Measurements from ENCODE around the gene NELL1.
A peak's percentile ranks its signal among the peaks of the same experiment; 100 is the strongest.

The NELL1 gene

DNA sequence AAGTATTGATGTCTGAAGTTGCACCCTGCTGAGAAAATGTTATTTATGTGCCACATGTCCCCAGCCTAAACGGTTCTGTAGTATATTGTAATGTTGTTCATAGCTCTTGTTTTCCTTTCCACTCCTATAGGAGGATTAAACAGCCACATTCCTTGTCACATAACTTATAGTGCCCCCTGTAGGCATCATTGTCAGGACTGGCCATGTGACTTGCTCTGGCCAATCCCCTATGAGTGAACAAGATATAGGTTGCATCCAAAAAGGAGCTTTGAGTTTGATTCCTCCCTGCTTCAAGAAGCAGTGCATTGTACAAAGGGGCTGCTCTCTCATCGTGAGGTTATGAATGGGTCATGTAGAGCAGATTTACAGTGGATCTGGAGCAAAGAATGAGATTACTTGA, 805.9 kb downstream of the NELL1 start:
- no peak for FAIRE-seq
- DNase-seq (ENCODE audit: low spot score): no peak

DNA sequence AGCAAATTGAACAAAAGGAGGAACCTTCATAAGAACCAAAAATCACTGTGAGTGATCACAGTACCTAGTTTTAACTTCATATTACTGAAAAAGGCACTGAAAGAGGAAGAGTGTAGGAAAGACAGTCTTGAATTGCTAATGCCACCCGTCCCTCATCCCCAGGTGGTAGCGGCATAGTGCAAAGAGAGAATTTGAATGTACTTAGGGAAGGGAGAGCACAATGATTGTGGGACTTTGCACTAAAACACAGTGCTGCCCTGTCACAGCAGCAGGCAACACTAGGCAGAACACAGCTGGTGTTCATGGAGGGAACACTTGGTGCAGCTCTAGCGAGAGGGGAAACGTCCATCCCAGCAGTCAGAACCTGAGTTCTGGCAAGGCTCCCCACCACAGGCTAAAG, 807.2 kb downstream of the NELL1 start:
- no peak for DNase-seq (ENCODE audit: low spot score)
- FAIRE-seq: no peak

DNA sequence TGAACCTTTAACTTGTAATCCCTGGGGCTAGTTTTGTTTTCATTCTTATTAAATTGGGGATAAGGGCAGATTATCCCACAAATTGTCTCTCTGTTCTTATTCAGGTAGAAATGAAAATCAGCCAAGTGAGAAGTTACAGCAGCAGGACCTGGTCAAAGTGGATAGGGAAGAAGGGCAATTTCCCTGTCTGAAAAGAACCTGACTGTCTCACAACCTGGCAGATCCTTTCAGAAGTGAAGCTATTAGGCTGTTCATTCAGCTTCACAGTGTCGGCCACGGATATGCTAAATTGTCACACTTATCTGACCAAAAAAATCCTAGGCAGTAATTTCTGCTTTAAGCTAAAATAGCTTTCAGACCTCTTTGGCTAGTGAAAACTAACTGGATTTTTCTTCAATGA, 810.9 kb downstream of the NELL1 start:
- FAIRE-seq: no peak
- no peak for DNase-seq (ENCODE audit: low spot score)

DNA sequence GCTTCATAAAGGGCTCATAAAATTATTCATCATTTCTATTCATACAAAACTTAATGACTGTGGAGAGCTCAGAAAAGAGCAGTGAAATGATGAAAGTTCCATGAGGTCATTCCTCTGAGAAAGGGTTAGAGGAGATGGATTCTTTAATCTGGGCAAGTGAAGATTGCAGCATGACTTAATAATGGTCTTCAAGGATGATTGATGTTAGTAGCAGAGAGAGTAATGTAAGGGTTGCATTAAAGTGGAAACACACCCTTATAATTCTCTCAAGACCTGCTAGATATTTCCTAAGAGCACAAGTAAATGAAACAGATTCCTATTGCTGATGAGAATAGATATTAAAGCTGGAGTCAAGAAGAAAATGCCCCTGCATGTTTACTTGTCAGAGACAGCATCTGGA, 811.9 kb downstream of the NELL1 start:
- DNase-seq (ENCODE audit: low spot score) (no peak), FAIRE-seq (no peak)

DNA sequence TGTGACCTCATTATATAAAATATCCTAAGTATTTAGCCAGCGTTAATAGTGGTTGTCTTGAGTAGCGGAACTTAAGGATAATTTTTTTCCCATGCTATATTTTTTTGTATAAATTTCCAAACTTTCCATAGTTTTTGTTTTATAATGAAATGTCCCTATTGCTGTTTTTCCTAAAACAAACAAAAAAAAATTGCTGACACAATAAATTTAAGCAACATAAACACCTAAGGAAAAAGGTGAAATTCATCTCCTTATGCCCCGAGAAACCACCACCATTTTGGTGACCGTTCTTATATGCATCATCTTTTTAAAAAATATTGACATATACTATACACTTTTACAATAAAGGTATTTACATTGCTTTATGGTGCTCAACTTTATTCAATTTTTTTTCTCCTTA, 814.7 kb downstream of the NELL1 start:
- no peak for FAIRE-seq

DNA sequence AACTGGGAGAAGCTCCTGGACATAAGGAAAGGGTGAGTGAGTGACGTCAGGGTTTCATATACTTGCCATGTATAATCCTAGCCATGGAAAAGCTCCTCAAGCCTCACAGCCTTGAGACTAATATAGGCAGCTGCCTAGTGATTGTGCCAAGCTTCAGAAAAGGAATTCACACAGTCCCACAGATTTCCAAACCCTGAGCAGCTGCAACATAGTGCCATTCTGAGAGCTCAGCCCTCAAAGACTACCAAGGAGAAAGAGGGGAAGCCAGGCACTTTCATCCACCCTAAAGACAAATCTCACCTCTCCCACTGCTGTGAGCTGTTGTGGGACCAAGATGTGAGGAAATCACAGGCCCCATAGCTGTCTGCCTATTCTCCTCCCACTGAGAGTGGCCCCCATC, 815.6 kb downstream of the NELL1 start:
- no peak for FAIRE-seq
- DNase-seq (ENCODE audit: low spot score): no peak

More for the DNA sequence above, 814.7 kb downstream of the NELL1 start:
- DNase-seq (ENCODE audit: low spot score): no peak

DNA sequence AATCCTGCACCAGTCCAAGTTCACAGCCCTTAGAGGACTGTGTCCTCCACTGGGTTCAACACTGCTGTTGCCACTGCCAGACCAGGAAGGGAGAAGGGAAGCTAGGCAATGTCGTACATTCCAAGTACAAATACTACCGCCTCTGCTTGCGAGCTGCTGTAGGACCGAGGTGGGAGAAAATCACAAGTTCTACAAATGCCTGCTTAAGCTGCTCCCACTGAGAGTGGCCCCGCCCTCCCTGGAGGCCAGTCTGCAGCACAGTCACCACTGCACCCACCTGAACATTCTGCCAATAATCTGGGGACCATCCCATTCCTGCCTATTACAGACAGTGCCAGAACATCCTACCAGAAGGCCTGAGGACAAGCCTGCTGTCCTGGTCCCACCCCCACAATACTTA, 816.0 kb downstream of the NELL1 start:
- DNase-seq (ENCODE audit: low spot score): no peak
- no peak for FAIRE-seq

DNA sequence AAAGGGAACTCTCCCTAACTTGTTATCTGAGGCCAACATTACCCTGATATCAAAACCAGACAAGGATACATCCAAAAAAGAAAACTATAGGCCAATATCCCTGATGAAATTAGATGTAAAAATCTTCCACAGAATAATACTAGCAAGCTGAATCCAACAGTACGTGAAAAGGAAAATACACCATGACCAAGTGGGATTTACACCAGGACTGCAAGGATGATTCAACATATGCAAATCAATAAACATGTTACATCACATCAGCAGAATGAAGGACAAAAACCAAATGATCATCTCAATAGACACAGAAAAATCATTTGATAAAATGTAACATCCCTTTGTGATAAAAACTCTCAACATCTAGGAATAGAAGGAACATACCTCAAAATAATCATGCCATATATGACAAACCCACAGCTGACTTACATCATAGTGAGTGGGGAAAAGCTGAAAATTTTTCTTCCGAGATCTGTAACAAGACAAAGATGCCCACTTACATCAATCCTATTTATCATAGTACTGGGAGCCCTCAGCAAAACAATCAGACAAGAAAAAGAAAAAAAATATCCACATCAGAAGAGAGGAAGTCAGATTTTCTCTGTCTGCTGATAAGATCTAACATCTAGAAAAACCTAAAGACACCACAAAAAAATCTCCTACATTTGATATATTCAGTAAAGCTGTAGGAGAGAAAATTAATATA, 820.2 kb downstream of the NELL1 start:
- DNase-seq (ENCODE audit: low spot score): no peak
- no peak for FAIRE-seq

DNA sequence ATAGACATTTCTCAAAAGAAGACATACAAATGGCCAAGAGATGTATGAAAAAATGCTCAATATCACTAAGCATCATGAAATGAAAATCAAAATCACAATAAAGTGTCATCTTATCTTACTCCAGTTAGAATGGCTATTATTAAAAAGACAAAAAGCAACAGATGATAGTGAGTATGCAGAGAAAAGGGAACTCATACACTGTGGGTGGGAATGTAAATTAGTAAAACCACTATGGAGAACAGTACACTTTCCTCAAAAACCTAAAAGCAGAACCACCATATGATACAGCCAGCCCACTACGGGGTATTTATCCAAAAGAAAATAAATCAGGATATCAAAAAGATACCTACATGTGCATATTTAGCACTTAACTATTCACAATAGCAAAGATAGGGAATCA, 823.5 kb downstream of the NELL1 start:
- FAIRE-seq (no peak), DNase-seq (ENCODE audit: low spot score) (no peak)

DNA sequence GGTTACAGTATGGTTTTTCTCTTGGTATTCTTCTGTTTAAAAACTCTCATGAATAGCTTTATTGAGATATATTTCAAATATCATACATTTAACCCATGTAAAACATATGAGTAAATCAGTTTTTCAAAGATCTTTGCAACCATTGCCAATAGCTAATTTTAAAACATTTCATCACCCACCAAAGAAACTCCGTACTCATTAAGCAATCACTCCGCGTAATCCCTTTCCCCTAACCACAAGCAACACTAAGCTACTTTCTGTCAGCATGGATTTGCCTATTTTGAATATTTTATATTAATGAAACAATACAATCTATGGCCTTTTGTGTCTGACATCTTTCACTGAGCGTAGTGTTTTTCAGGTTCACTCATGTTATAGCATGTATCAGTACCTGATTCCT, 825.6 kb downstream of the NELL1 start:
- DNase-seq (ENCODE audit: low spot score) (no peak), FAIRE-seq (no peak)

DNA sequence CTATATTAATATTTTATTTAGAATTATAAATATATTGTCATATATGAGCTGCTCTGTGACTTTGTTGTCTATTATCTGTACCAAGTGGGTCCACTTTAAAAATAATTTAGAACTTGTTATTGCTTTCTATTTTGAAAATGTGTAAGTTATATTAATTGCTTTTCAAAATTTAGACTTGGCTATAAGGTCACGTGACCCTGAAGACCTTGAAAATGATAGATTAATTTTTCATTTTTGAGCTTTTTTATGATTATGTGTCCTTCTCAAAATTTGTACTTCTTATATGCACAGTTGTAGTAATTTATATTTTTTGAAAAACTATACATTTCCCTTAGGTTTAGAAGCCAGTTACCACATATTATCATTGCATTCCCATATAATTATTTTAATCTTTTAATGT, 826.5 kb downstream of the NELL1 start:
- DNase-seq (ENCODE audit: low spot score) (no peak), FAIRE-seq (no peak)

DNA sequence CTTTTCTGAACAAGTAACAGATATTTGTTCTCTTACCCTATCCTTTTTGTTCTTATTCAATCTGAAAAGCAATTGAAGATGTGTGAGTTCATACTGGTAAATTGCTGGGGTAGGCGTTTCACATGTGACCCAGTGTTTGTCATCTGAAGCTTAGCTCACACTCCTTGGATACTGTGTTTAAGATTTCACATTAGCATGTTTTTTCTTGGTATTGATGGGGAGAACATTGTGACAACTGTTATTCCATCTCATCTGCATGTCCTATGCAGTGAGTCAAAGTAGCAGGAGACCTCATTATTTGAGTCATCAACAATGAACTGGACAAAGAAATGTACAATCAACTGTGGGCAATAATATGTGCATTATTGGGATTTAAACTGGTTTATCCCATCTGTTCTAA, 831.9 kb downstream of the NELL1 start:
- FAIRE-seq (no peak), DNase-seq (ENCODE audit: low spot score) (no peak)

DNA sequence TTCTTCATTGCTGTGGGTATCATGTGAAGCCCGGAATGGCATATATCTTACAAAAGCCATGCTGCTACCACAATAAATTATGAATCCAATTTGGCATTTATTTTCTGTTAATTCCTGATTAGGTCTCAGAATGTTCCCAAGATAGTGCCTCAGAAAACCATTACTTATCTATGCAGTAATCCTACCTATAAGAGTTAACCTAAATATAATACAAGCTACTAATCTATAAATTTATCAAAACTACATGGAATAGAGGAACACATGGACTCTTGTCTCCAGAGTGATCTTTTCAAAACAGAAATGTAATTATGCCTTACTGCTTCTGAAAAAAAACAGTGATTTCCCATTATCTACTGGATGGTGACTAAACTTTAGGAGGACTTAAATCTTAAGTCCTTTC, 835.7 kb downstream of the NELL1 start:
- no peak for DNase-seq (ENCODE audit: low spot score)
- FAIRE-seq: no peak

DNA sequence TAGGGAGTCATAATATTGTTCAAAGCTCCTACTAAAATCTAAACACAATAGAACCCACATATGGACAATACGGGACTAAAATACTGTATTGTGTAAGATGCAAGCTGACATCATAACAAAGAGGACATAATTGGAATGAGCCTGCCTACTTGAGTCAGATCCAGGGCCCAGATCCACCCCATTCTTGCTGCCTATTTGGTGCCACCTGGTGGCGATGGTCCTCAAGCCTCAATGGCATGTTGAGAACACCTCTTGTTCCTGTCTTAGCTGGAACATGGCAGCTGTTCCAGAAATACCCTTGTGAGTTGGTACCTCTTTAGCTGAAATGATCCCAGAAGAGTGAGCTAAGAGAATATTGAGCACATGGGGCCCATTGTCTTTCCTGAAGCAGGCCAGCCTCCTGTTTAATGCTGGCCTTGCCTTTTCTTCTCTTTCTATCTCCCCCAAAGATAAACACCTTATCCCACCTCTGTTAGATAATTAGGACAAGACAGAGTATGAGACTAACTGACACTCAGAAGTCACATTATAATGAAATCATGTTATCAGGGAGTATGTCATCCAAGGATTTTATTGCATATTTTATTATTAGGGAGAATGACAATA, 842.6 kb downstream of the NELL1 start:
- FAIRE-seq: no peak
- DNase-seq (ENCODE audit: low spot score): peak; percentile 20

DNA sequence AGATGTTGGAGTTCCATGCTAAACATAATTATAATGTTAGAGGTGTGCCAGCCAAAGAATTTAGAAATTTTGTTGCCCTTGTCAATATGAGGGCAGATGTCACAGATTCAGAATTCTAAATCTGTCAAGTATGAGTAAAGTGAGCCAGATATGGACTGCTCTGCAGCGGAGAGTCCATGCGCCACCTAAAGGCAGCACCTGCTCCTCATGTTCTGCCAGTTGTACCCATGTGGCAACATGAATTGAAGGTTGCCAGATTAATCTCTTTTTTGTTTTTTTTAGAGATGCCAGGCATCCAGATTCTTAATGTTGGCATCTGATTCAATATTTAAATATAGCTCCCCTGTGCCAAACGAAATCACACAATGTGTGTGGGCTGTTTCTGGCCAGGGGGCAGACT, 844.9 kb downstream of the NELL1 start:
- FAIRE-seq (no peak), DNase-seq (ENCODE audit: low spot score) (peak; percentile 9)

DNA sequence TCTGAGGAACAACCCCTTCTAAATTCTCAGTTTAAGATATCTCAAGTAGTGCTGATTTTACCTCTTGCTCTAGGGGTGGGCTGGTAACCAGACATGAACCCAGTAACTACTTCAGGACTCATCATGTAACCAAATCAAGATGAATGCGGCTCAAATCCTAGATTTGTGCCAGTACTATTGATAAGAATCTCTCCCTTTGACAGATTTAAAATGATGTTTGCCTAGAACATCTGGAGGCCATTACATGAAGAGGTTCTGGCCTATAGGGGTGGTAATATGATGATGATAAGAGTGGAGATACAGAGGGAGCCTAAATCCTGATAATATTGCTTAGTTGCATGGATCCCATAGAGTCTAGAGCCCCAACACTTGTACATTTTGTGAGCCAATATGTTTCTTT, 850.9 kb downstream of the NELL1 start:
- FAIRE-seq (no peak), DNase-seq (ENCODE audit: low spot score) (no peak)

DNA sequence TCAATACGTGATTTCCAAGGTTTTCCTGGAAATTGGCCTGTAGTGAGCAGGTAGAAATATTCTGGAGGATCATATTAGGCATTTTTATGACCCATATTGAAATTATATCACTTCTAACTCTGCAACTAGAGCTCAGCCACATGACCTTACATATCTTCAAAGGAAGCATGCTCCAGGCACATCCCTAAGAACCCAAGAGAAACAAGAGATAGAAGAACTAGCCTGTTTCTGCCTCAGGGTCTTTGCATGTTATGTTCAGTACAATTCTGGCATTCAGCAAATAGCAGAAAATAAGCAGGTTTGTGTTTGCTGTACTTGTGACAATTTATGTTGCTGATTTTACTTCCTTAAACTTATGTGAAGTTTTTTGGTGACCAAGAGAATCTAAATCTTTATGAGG, 859.8 kb downstream of the NELL1 start:
- DNase-seq (ENCODE audit: low spot score) (no peak), FAIRE-seq (no peak)

DNA sequence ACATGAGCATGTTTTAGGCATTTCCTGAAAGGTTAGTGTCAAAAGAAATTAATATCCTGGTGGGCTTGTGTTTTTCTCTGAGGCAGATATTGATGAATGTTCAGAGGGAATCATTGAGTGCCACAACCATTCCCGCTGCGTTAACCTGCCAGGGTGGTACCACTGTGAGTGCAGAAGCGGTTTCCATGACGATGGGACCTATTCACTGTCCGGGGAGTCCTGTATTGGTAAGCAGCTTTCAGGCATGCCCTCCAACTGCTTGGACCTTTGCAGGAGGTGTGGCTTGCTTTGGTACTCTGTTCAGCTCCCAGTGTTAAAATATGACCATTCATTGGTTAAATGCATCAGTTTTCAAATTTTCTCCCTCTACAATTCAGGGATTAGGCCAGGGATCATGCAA, 864.9 kb downstream of the NELL1 start:
- no peak for DNase-seq (ENCODE audit: low spot score)
- FAIRE-seq: no peak

DNA sequence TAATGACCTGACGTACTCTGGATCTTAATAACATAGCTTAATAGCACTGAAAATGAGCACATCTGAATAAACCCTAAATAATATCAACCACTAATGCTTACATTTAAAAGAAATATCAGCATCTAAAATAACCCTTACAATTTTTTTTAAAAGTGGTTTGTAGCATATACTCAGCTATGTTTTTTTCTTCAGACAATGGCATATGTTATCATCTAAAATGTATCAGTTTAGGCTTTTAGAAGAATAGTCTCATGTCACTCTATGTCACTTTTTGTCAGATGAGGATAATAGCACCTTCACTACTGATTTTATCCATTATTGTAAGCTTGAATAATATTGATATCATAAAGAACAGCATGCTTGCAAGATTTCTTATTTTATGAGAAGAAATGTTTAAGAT, 868.6 kb downstream of the NELL1 start:
- FAIRE-seq: no peak
- DNase-seq (ENCODE audit: low spot score): no peak

DNA sequence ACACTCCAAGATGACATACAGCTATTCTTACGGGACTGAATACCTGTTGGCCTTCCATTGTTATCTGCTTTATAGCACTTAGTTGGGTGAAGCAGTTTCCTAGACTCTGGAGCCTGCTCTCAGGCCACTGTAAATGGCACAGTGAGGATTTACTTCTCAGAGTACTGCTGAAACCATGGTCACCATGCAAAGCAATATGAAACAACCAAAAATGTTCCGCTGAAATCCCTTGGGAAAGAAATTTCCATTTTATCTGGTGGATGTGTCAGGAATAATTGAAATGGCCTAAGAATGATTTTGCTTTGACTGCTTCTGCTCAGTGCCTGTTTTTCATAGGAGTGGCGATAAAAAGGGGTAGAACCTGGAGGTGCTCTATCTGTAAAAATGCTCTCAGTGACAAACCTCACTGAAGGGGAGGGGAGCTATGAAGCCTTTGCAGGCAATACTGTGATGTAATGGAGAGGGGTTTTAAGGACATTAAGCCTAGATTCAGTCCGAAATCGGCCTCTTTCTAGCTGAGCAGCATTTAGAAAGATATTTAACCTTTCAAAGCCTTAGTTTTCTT, 871.9 kb downstream of the NELL1 start:
- no peak for FAIRE-seq
- DNase-seq (ENCODE audit: low spot score): no peak

DNA sequence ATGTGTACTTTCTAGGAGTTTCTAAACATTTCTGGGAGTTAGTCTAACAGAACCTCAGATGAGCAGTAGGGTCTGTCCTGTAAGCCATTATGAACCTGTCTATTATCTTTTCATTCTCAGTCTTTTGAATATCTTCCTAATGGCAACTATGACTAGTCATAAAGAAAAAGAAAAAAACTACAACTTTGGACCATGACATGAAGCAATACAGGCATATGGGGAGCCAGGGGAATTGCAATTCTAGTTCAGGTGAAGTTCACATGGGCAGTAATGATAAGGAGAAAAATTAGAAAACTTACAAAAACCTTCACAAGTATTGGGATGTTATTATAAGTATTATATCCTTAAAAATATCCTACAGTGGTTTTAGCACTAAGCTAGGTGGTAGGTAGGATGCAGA, 874.5 kb downstream of the NELL1 start:
- FAIRE-seq (no peak), DNase-seq (ENCODE audit: low spot score) (no peak)

DNA sequence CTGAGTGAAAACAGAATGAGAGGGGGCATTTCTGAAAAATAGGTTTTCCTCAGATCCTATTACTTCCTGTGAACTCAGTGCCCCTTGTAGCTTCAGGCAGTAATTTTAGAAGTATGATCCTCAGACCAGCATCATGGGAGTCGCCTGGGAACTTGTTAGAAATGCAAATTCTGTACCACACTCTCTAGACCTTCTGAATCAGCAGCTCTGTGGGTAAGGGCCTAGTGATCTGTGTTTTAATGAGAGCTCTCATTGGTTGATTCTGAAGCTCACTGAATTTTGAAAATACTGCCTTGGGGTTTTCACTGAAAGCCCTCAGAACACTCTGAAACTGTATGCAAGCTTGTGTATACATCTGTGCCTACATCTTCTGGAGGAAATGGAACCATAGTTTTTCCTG, 876.3 kb downstream of the NELL1 start:
- FAIRE-seq (no peak), DNase-seq (ENCODE audit: low spot score) (no peak)

DNA sequence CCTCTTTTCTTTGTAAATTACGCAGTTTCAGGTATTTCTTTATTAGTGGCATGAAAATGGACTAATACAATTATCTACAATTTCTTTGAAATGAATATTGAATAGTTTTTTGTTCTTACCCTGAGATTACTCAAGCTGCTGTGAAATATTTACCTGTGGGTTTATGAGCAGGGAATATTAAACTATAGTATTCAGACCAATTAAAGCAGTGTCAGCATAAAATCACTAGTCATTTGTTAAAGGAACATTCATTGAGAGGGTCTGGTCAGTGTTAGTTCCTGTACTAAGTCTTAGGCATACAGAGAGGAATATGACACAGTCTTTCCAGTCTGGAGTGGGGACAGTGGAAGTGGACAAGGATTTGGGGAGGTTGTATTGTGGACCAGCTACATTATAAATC, 877.3 kb downstream of the NELL1 start:
- FAIRE-seq: no peak

More for the DNA sequence above, 877.3 kb downstream of the NELL1 start:
- no peak for DNase-seq (ENCODE audit: low spot score)
